ENCODE results near the gene RHBDD3.

DNA sequence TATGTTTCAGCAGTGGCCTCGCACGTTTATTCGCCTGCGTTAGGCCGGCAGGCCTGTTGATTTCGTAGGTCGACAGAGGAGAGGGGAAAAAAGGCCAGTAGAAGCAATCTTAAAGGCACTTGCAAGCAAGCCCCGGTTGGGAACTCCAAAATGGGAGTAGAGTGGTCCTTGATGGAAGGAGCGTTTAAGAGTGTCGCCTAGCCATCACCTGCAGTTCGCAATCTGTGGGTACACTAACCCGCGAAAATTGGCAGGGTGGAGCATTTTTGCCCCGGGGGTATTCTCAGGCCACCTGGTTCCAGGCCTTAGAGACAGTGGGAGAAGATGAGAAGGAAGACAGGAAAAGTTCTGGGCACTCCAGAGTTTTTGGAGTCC lies 1.4 kb upstream of the RHBDD3 start:
- TF ChIP-seq POLR2A (IDR thresholded peaks at IDR 0.05) (no peak), POLR2AphosphoS5 (IDR thresholded peaks at IDR 0.05; ENCODE audit: insufficient read depth in 1 of 2, low read depth in 1 of 2) (no peak)
- TF ChIP-seq, protein P1, sequence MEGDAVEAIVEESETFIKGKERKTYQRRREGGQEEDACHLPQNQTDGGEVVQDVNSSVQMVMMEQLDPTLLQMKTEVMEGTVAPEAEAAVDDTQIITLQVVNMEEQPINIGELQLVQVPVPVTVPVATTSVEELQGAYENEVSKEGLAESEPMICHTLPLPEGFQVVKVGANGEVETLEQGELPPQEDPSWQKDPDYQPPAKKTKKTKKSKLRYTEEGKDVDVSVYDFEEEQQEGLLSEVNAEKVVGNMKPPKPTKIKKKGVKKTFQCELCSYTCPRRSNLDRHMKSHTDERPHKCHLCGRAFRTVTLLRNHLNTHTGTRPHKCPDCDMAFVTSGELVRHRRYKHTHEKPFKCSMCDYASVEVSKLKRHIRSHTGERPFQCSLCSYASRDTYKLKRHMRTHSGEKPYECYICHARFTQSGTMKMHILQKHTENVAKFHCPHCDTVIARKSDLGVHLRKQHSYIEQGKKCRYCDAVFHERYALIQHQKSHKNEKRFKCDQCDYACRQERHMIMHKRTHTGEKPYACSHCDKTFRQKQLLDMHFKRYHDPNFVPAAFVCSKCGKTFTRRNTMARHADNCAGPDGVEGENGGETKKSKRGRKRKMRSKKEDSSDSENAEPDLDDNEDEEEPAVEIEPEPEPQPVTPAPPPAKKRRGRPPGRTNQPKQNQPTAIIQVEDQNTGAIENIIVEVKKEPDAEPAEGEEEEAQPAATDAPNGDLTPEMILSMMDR (IDR thresholded peaks at IDR 0.05) = no peak

Data from vagina (tissue), 2 donors.